Ammon's horn (tissue), 1 donor: ENCODE measurements around the gene GPATCH1.

Experiments used
- DNase-seq: peaks from one replicate; pipeline ENCODE4 v3.0.0-alpha.2; 2016; ENCODE audit warnings: low spot score

Gene GPATCH1

DNA sequence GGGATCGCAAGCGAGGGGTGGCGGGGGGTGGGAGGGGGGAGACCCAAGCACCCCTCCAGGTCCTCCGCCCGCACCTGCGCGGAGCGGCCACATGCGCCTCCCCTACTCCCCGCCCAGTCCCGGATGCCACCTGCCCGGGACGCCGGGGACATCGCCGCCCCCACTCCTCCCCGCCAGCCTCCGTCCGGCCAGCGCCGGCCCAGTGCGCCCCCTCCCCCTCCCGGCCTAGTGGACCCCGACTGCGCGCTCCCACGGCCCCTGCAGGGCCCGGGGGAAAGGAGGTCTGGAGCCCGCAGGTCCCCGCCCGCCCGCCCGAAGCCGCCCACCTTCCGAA lies 16.6 kb upstream of the GPATCH1 start:
- DNase-seq: no peak

- peak; percentile 64 for DNase-seq
These were observed 16.0 kb upstream of the GPATCH1 start, which contains the start of gene RHPN2 for GRCh38 chr19:33064792-33065550. TSS of gene RHPN2 (minus strand) at chr19:33064888. CDS start at chr19:33064852, 36 bp downstream.

DNA sequence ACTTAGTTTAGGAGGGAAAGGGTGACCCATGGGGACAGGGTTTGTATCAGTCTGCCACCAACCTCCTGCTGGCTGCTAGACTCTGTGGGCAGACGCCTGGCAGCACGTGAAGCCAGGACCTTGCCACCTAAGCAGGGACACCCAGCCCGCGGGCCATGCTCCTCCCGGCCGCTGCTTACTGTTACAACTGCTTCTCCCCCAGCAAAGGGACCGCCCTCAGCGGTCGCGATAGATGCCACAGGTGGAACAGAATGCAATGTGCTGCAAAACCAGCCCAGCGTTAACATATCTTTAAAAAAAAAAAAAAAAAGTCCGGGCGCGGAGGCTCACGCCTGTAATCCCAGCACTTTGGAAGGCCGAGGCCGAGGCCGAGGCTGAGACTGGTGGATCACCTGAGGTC lies 14.4 kb upstream of the GPATCH1 start:
- no peak for DNase-seq

GRCh38 chr19:33067121-33067520 lies 13.9 kb upstream of the GPATCH1 start:
- DNase-seq: no peak

DNA sequence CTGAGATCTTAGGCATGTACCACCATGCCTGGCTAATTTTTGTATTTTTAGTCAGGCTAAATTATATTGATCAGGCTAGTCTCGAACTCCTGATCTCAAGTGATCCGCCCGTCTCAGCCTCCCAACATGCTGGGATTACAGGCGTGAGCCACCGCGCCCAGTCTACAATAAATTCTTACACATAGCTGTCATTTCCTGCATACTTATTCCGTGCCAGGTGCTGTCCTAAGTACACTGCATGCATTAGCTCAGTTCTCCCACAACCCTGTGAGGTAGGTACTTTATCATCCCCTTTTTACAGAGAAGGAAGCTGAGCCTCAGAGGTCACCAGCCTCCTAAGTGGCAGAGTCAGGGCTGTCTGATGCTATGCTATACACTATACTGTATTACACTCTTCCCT lies 9.1 kb upstream of the GPATCH1 start:
- no peak for DNase-seq

DNA sequence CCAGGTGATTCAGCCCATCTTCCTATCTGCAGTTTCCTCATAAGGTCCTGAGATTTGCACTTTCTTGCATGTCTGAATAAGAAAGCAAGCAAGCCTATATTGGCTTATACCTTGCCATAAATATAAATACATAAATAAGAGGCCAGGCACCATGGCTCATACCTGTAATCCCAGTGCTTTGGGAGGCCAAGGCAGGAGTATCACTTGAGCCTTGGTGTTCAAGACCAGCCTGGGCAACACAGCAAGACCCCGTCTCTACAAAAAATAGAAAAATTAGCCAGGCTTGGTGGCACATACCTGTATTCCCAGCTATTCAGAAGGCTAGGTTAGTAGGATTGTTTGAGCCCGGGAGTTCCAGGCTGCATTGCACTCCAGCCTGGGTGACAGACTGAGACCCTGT lies 5.5 kb upstream of the GPATCH1 start:
- no peak for DNase-seq

- no peak for DNase-seq
These were observed 4.7 kb downstream of the GPATCH1 start for GRCh38 chr19:33085570-33086128.

DNA sequence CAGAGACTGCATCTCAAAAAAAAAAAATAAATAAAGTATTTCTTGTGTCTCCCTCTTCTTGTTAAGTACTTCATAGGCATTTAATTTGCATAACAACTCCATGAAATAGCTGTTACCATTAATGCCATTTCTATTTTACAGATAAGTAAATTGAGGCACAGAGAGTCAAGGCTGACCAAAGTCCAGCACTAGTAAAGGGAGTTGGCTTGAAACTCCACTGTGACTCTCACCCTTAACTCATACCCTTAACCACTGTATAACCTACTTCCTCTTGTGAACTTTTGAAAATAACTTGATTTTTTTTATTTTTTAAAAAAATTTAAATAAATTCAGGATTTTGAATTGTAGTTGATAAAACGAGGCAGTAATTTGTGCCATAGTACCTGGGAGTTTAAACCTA lies 6.0 kb downstream of the GPATCH1 start:
- no peak for DNase-seq

GRCh38 chr19:33089010-33089409 lies 8.0 kb downstream of the GPATCH1 start:
- no peak for DNase-seq

DNA sequence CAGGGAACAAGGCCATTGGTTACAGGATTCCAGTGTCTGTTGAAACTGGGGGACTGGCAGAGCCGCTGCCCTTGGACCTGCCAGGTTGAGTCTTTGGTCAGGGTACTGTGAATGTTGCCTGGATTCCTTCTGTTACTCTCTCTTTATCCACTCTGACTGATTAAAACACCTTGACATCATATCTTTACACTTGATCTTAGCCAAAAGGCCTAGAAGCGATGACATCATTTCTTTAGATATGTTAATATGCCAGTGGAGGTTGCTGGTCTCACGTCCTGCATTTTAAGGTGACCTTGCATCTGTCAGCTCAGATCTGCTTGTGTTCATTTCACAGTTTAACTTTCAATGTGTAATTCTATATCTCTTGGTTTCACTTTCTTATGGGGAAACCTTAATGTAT lies 9.2 kb downstream of the GPATCH1 start:
- no peak for DNase-seq

DNA sequence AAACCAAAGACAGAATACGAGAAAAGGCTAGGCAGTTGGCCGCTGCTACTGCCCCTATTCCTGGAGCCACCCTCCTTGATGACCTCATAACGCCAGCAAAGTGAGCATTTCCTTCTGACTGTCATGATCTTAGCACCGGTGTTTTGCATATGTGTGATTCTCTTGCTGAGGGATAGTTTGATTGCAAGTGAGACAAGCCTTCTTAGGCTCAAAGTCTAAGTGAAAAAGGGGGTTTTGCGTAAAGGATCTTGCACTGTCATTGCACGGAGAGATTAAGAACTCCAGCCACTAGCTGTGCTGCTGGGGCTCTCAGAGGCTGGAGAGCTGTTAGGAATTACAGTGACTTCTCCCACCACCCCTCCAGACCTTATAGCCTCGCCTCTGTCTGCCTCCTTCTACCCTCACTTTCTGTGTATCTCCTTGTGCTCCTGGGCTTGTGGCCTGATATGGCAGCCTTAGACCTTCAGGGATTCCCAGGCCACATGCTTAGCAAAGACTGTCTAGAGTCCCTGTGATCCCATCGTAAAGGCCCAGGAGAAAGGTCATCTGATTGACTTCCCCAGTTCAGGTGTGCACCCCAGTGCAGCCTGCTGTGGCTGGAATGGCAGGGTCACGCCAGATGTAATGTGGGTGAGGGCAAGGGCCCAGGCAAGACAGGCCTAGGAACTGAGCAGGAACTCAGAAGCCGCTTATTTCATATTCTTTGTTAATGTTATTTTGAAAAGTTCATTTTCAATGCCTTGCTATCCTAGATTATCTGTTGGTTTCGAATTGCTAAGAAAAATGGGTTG lies 12.6 kb downstream of the GPATCH1 start:
- no peak for DNase-seq

- no peak for DNase-seq
These were observed 13.6 kb downstream of the GPATCH1 start for GRCh38 chr19:33094436-33095067.

- no peak for DNase-seq
These were observed 15.0 kb downstream of the GPATCH1 start for GRCh38 chr19:33096005-33096404.

DNA sequence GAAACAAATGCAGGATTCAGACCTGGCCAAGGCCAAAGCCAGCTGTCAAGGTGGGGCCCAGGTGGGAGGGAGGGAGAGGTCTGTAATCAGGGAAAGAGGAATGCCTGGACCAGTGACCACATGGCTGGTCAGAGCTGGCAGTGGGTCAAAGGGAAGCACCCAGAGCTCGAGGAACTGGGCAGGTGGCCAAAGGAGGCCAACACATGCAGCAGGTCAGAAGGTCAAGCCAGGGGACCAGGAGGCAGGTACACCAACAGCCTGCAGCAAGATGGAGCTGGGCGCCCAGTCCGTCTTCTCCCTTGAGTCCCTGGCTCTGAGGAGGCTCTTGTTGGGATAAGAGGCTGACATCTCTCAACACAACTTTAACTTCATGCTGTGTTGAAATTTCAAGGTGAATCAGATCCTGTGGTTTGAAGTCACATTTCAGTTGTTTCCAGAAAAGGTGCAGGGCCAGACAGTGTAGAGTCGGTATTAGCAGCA lies 17.1 kb downstream of the GPATCH1 start:
- no peak for DNase-seq

DNA sequence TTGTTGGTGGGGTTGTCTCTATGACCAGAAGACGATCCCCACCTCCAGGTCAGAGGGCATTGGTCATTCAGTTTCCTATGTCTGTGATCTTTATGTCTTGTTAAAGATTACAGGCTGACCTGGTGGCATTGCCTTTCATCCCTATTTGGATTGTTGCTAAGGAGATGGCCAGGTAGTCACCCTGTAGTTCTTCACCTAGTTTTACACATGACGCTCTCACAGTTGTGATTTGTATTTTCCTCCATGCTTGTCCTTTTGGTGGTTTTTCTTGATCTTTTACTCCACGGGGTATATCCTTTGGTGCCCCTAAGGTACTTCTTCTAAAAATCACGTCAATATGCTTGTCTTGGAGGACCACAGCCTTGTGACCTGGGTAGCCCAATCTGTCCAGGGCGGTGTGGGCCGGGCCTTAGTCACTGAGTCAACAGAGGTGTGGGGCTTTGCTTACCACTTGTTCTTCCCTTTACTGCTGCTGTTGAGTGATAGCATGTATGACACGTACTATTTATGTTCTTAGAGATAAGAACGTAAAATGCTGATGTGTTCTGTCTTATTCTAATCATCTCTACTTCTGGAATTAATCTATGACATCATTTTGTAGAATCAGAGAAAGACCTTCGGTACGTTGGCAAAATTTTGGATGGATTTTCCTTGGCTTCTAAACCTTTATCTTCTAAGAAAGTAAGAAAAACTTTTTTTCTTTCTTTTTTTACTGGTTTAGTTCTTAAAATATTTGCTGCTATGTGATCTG lies 20.1 kb downstream of the GPATCH1 start:
- no peak for DNase-seq

DNA sequence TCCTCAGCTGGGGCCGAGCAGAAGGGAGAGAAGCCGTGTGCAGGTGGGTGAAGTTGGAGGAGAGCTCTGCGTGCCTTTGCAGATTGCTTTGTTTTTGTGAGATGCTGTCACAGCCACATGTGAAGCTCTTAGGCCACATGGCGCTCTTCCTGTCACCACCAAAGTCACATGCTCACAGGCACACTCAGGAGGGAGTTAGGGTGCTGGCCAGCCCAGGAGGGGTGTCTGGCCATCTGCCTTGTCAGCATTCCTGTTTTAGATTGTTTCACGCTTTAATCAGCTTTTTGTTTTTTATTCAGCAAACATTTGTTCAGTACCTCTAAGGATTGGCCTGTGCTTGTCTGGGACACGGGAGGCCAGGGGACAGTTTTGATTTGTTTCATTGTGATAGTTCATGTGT lies 21.9 kb downstream of the GPATCH1 start:
- DNase-seq: no peak

- no peak for DNase-seq
These were observed 27.2 kb downstream of the GPATCH1 start for GRCh38 chr19:33108161-33108560.

GRCh38 chr19:33110137-33110910 lies 29.3 kb downstream of the GPATCH1 start:
- no peak for DNase-seq

GRCh38 chr19:33111587-33111986 lies 30.6 kb downstream of the GPATCH1 start:
- DNase-seq: no peak

- no peak for DNase-seq
These were observed 33.3 kb downstream of the GPATCH1 start for GRCh38 chr19:33114312-33114711.

DNA sequence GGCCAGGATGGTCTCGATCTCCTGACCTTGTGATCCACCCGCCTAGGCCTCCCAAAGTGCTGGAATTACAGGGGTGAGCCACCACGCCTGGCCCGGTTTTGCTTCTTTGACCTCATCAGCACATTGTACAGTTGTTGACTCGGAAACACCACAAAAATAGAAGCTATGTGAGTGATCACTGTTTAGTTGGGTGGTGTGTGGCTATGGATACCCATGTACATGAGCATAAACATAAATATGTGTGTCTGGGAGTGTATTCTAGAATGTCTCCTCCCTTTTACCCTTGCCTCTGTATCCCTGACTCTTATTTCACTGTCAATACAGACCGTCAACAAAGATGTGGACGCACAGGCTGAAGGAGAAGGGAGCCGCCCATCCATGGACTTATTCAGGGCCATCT lies 36.5 kb downstream of the GPATCH1 start:
- no peak for DNase-seq
